Large intestine (tissue), 3 donors: ENCODE measurements around the gene CDH23. TPM values are rescaled to one million over a fixed set of nuclear protein-coding genes. Genes with fewer than 3 reads are reported as not detected.

ENCODE experiments used
- DNase-seq, 2 donors: peaks; one replicate each; pipeline versions ENCODE4 v3.0.0 to v3.0.0-alpha.2; 2013
- H3K27ac ChIP-seq: one replicate; pipeline ENCODE4 v1.5.1; 2013; ENCODE audit warnings: low read length
- H3K27me3 ChIP-seq: 2 replicates; pipeline ENCODE4 v1.6.1; 2013; ENCODE audit warnings: low read length; ENCODE audit not compliant: control insufficient read depth, insufficient read depth
- H3K36me3 ChIP-seq: 2 replicates; pipeline ENCODE4 v1.6.1; 2013; ENCODE audit warnings: low read length; ENCODE audit not compliant: control insufficient read depth, insufficient read depth
- H3K4me1 ChIP-seq: one replicate; pipeline ENCODE4 v1.6.1; 2013; ENCODE audit warnings: low read length; ENCODE audit not compliant: control insufficient read depth, insufficient read depth
- H3K4me3 ChIP-seq: one replicate; pipeline ENCODE4 v1.5.1; 2013; ENCODE audit warnings: low read length
- H3K9me3 ChIP-seq: one replicate; pipeline ENCODE4 v1.6.1; 2013; ENCODE audit warnings: mild to moderate bottlenecking, low read depth, low read length, moderate library complexity; ENCODE audit not compliant: control insufficient read depth
- WGBS: methylation state at CpG from one replicate; pipeline ENCODE4 v1.1.5; 2013; ENCODE audit warnings: low lambda C conversion rate; ENCODE audit not compliant: insufficient coverage; 5-methylcytosine and 5-hydroxymethylcytosine counted together
- polyA plus RNA-seq: library from polyadenylated mRNA; unstranded; fragments of 120-200 nt; gene quantifications from one replicate; pipeline ENCODE4 v1.2.1, GENCODE V29; 2013

The CDH23 gene
- polyA plus RNA-seq, 1 donor = 1.7 TPM

- Histone ChIP-seq H3K36me3 (no peaks in the 10 kb centered on the region), H3K27ac (no peak overlapping the region), H3K4me1 (peaks cover 8% of the 10 kb centered on the region), H3K4me3 (no peak overlapping the region), H3K27me3 (no peaks in the 10 kb centered on the region), H3K9me3 (no peaks in the 10 kb centered on the region)
- WGBS = no CpG with 5 or more reads among the region's 10 CpGs
- no peak for DNase-seq
Observed at GRCh38 chr10:71694567-71694968, 297.8 kb downstream of the CDH23 start.

GRCh38 chr10:71695502-71696476 lies 299.1 kb downstream of the CDH23 start:
- Histone ChIP-seq H3K36me3 (no peaks in the 10 kb centered on the region), H3K27me3 (no peaks in the 10 kb centered on the region), H3K9me3 (no peaks in the 10 kb centered on the region), H3K4me1 (peaks cover 8% of the 10 kb centered on the region), H3K27ac (no peak overlapping the region), H3K4me3 (no peak overlapping the region)
- no peak for DNase-seq
- no CpG with 5 or more reads among the region's 14 CpGs for WGBS

GRCh38 chr10:71696628-71697326 lies 300.1 kb downstream of the CDH23 start:
- DNase-seq = peak in 1 of 2 donors; percentile 51
- WGBS = no CpG with 5 or more reads among the region's 10 CpGs
- H3K9me3 ChIP-seq = no peaks in the 10 kb centered on the region
- no peaks in the 10 kb centered on the region for H3K27me3 ChIP-seq
- no peak overlapping the region for H3K4me3 ChIP-seq
- H3K27ac ChIP-seq = no peak overlapping the region
- H3K36me3 ChIP-seq = no peaks in the 10 kb centered on the region
- H3K4me1 ChIP-seq = peaks cover 8% of the 10 kb centered on the region

GRCh38 chr10:71697938-71698709 lies 301.4 kb downstream of the CDH23 start:
- DNase-seq = no peak
- H3K4me1 ChIP-seq = peaks cover 8% of the 10 kb centered on the region
- H3K9me3 ChIP-seq = no peaks in the 10 kb centered on the region
- H3K36me3 ChIP-seq = no peaks in the 10 kb centered on the region
- H3K4me3 ChIP-seq = no peak overlapping the region
- no peaks in the 10 kb centered on the region for H3K27me3 ChIP-seq
- WGBS = 89% methylated on average over 1 of the region's 7 CpGs
- H3K27ac ChIP-seq = no peak overlapping the region

GRCh38 chr10:71698737-71699136 lies 302.0 kb downstream of the CDH23 start:
- WGBS = no CpG with 5 or more reads among the region's 5 CpGs
- H3K9me3 ChIP-seq = no peaks in the 10 kb centered on the region
- DNase-seq = no peak
- H3K27me3 ChIP-seq = no peaks in the 10 kb centered on the region
- peaks cover 8% of the 10 kb centered on the region for H3K4me1 ChIP-seq
- no peaks in the 10 kb centered on the region for H3K36me3 ChIP-seq
- H3K27ac ChIP-seq = no peak overlapping the region
- no peak overlapping the region for H3K4me3 ChIP-seq

- DNase-seq = no peak
- Histone ChIP-seq H3K36me3 (no peaks in the 10 kb centered on the region), H3K4me3 (no peak overlapping the region), H3K9me3 (no peaks in the 10 kb centered on the region), H3K27me3 (no peaks in the 10 kb centered on the region), H3K4me1 (peaks cover 8% of the 10 kb centered on the region), H3K27ac (no peak overlapping the region)
- whole genome bisulfite sequencing = no CpG with 5 or more reads among the region's 11 CpGs
Observed at GRCh38 chr10:71700731-71701368, 304.1 kb downstream of the CDH23 start.

GRCh38 chr10:71701496-71702132 lies 304.9 kb downstream of the CDH23 start:
- no peak overlapping the region for H3K4me3 ChIP-seq
- no CpG with 5 or more reads among the region's 11 CpGs for WGBS

GRCh38 chr10:71703577-71703976 lies 306.9 kb downstream of the CDH23 start:
- no CpG with 5 or more reads among the region's 11 CpGs for WGBS
- DNase-seq = no peak

More at GRCh38 chr10:71701496-71702132, 304.9 kb downstream of the CDH23 start:
- H3K27me3 ChIP-seq = no peaks in the 10 kb centered on the region
- H3K27ac ChIP-seq = no peak overlapping the region
- no peak for DNase-seq
- H3K36me3 ChIP-seq = no peaks in the 10 kb centered on the region
- H3K4me1 ChIP-seq = peaks cover 4% of the 10 kb centered on the region
- H3K9me3 ChIP-seq = no peaks in the 10 kb centered on the region

GRCh38 chr10:71704816-71705215 lies 308.1 kb downstream of the CDH23 start:
- Histone ChIP-seq H3K27me3 (no peaks in the 10 kb centered on the region), H3K27ac (no peak overlapping the region), H3K9me3 (no peaks in the 10 kb centered on the region), H3K36me3 (no peaks in the 10 kb centered on the region), H3K4me3 (no peak overlapping the region), H3K4me1 (peaks cover 2% of the 10 kb centered on the region)
- no CpG with 5 or more reads among the region's 18 CpGs for WGBS
- no peak for DNase-seq

More at GRCh38 chr10:71703577-71703976, 306.9 kb downstream of the CDH23 start:
- no peaks in the 10 kb centered on the region for H3K27me3 ChIP-seq
- no peak overlapping the region for H3K4me3 ChIP-seq
- no peak overlapping the region for H3K27ac ChIP-seq
- no peaks in the 10 kb centered on the region for H3K4me1 ChIP-seq
- H3K36me3 ChIP-seq = no peaks in the 10 kb centered on the region
- H3K9me3 ChIP-seq = no peaks in the 10 kb centered on the region
